SJCRH30 (cell line): Measurements from ENCODE around the gene SLC4A4. TPM values are rescaled to one million over a fixed set of nuclear protein-coding genes. Genes with fewer than 3 reads are reported as not detected.
"Not testable (repeated sequence)": the region's sequence is repeated elsewhere in the genome, so short reads cannot be mapped to it uniquely, and the experiment has no call there.

Source experiments
- DNase-seq, 2 experiments: peaks; one replicate each; pipeline ENCODE4 v3.0.0-alpha.2; 2015 to 2020
- H3K27ac ChIP-seq: fragments of 250-450 bp; sonication (Bioruptor Pico); 2 replicates; pipeline ENCODE4 v1.5.1; 2020; ENCODE audit warnings: mild to moderate bottlenecking, moderate library complexity
- H3K27me3 ChIP-seq: fragments of 250-450 bp; sonication (Bioruptor Pico); 2 replicates; pipeline ENCODE4 v1.5.1; 2020; ENCODE audit warnings: mild to moderate bottlenecking, moderate library complexity
- H3K36me3 ChIP-seq: fragments of 250-450 bp; sonication (Bioruptor Pico); 2 replicates; pipeline ENCODE4 v1.5.1; 2020; ENCODE audit warnings: mild to moderate bottlenecking, moderate library complexity
- H3K4me1 ChIP-seq: fragments of 250-450 bp; sonication (Bioruptor Pico); 2 replicates; pipeline ENCODE4 v1.5.1; 2020; ENCODE audit warnings: mild to moderate bottlenecking, moderate library complexity
- H3K4me3 ChIP-seq: fragments of 250-450 bp; sonication (Bioruptor Pico); 2 replicates; pipeline ENCODE4 v1.5.1; 2020; ENCODE audit warnings: mild to moderate bottlenecking, moderate library complexity
- H3K9me3 ChIP-seq: fragments of 250-450 bp; sonication (Bioruptor Pico); replicated peaks from 2 replicates; pipeline ENCODE4 v1.5.1; 2020; ENCODE audit warnings: mild to moderate bottlenecking, moderate library complexity
- total RNA-seq: library from RNA; depleted of rRNA; stranded (reverse); fragments of >200 nt; shearing (Covaris generic); gene quantifications from 2 replicates; pipeline ENCODE4 v1.2.3, GENCODE V29; 2014

The SLC4A4 gene
- total RNA-seq, 1 experiment from 2014 or later = 0.04 TPM

GRCh38 chr4:71379126-71379525 is 40.3 kb downstream of the SLC4A4 start:
- Histone ChIP-seq H3K27me3 (no peaks in the 10 kb centered on the region), H3K36me3 (no peaks in the 10 kb centered on the region), H3K27ac (no peak overlapping the region), H3K4me1 (no peaks in the 10 kb centered on the region), H3K4me3 (no peak overlapping the region), H3K9me3 (no peaks in the 10 kb centered on the region)
- DNase-seq = no peak

- H3K4me3 ChIP-seq = no peak overlapping the region
- H3K4me1 ChIP-seq = no peaks in the 10 kb centered on the region
- no peak overlapping the region for H3K27ac ChIP-seq
- no peaks in the 10 kb centered on the region for H3K36me3 ChIP-seq
- no peak for DNase-seq
- H3K9me3 ChIP-seq = no peaks in the 10 kb centered on the region
- H3K27me3 ChIP-seq = no peaks in the 10 kb centered on the region
Measured at GRCh38 chr4:71380788-71381187, 42.0 kb downstream of the SLC4A4 start.

GRCh38 chr4:71382125-71382899 is 43.5 kb downstream of the SLC4A4 start:
- Histone ChIP-seq H3K36me3 (no peaks in the 10 kb centered on the region), H3K9me3 (no peaks in the 10 kb centered on the region), H3K4me1 (no peaks in the 10 kb centered on the region), H3K27ac (no peak overlapping the region), H3K27me3 (no peaks in the 10 kb centered on the region), H3K4me3 (no peak overlapping the region)
- DNase-seq = no peak

GRCh38 chr4:71382900-71383560 is 44.2 kb downstream of the SLC4A4 start:
- Histone ChIP-seq H3K4me1 (no peaks in the 10 kb centered on the region), H3K36me3 (no peaks in the 10 kb centered on the region), H3K27ac (no peak overlapping the region), H3K9me3 (no peaks in the 10 kb centered on the region), H3K27me3 (no peaks in the 10 kb centered on the region), H3K4me3 (no peak overlapping the region)
- DNase-seq = no peak

GRCh38 chr4:71383984-71384383 is 45.2 kb downstream of the SLC4A4 start:
- no peaks in the 10 kb centered on the region for H3K27me3 ChIP-seq
- no peaks in the 10 kb centered on the region for H3K36me3 ChIP-seq
- H3K4me1 ChIP-seq = no peaks in the 10 kb centered on the region
- no peak overlapping the region for H3K27ac ChIP-seq
- H3K4me3 ChIP-seq = no peak overlapping the region
- no peak for DNase-seq
- H3K9me3 ChIP-seq = no peaks in the 10 kb centered on the region

GRCh38 chr4:71389149-71389827 is 50.5 kb downstream of the SLC4A4 start:
- no peak overlapping the region for H3K27ac ChIP-seq

GRCh38 chr4:71392109-71392508 is 53.3 kb downstream of the SLC4A4 start:
- no peaks in the 10 kb centered on the region for H3K9me3 ChIP-seq
- no peak for DNase-seq
- no peak overlapping the region for H3K27ac ChIP-seq
- H3K36me3 ChIP-seq = no peaks in the 10 kb centered on the region
- H3K27me3 ChIP-seq = no peaks in the 10 kb centered on the region
- H3K4me3 ChIP-seq = no peak overlapping the region
- no peaks in the 10 kb centered on the region for H3K4me1 ChIP-seq

More at GRCh38 chr4:71389149-71389827, 50.5 kb downstream of the SLC4A4 start:
- H3K27me3 ChIP-seq = no peaks in the 10 kb centered on the region
- no peaks in the 10 kb centered on the region for H3K36me3 ChIP-seq
- DNase-seq = no peak
- H3K4me1 ChIP-seq = no peaks in the 10 kb centered on the region
- H3K4me3 ChIP-seq = no peak overlapping the region
- H3K9me3 ChIP-seq = no peaks in the 10 kb centered on the region

GRCh38 chr4:71396382-71396781 is 57.6 kb downstream of the SLC4A4 start:
- no peaks in the 10 kb centered on the region for H3K36me3 ChIP-seq
- no peak overlapping the region for H3K4me3 ChIP-seq
- H3K4me1 ChIP-seq = no peaks in the 10 kb centered on the region
- no peaks in the 10 kb centered on the region for H3K9me3 ChIP-seq
- no peak overlapping the region for H3K27ac ChIP-seq
- H3K27me3 ChIP-seq = no peaks in the 10 kb centered on the region
- DNase-seq = no peak

- no peak for DNase-seq
- Histone ChIP-seq H3K27ac (no peak overlapping the region), H3K4me1 (no peaks in the 10 kb centered on the region), H3K9me3 (no peaks in the 10 kb centered on the region), H3K27me3 (no peaks in the 10 kb centered on the region), H3K4me3 (no peak overlapping the region), H3K36me3 (no peaks in the 10 kb centered on the region)
Measured at GRCh38 chr4:71400810-71401209, 62.0 kb downstream of the SLC4A4 start.

- Histone ChIP-seq H3K4me1 (no peaks in the 10 kb centered on the region), H3K36me3 (no peaks in the 10 kb centered on the region), H3K27me3 (no peaks in the 10 kb centered on the region), H3K4me3 (no peak overlapping the region), H3K27ac (no peak overlapping the region), H3K9me3 (no peaks in the 10 kb centered on the region)
- no peak for DNase-seq
Measured at GRCh38 chr4:71402616-71403015, 63.8 kb downstream of the SLC4A4 start.

- Histone ChIP-seq H3K27ac (no peak overlapping the region), H3K4me1 (no peaks in the 10 kb centered on the region), H3K27me3 (no peaks in the 10 kb centered on the region), H3K4me3 (no peak overlapping the region), H3K9me3 (no peaks in the 10 kb centered on the region), H3K36me3 (no peaks in the 10 kb centered on the region)
- no peak for DNase-seq
Measured at GRCh38 chr4:71404049-71404448, 65.2 kb downstream of the SLC4A4 start.

- no peak for DNase-seq
- no peaks in the 10 kb centered on the region for H3K4me1 ChIP-seq
- no peak overlapping the region for H3K27ac ChIP-seq
- H3K36me3 ChIP-seq = no peaks in the 10 kb centered on the region
- H3K9me3 ChIP-seq = no peaks in the 10 kb centered on the region
- H3K27me3 ChIP-seq = no peaks in the 10 kb centered on the region
- H3K4me3 ChIP-seq = no peak overlapping the region
Measured at GRCh38 chr4:71405791-71406190, 67.0 kb downstream of the SLC4A4 start.

GRCh38 chr4:71406459-71406963 is 67.7 kb downstream of the SLC4A4 start:
- H3K9me3 ChIP-seq = no peaks in the 10 kb centered on the region
- H3K36me3 ChIP-seq = no peaks in the 10 kb centered on the region
- no peak overlapping the region for H3K4me3 ChIP-seq
- no peaks in the 10 kb centered on the region for H3K27me3 ChIP-seq
- DNase-seq = no peak
- no peaks in the 10 kb centered on the region for H3K4me1 ChIP-seq
- H3K27ac ChIP-seq = no peak overlapping the region

- not testable (repeated sequence) for H3K27ac ChIP-seq, H3K9me3 ChIP-seq, H3K4me3 ChIP-seq, H3K27me3 ChIP-seq, H3K4me1 ChIP-seq, H3K36me3 ChIP-seq, DNase-seq
Measured at GRCh38 chr4:71408961-71409360, 70.1 kb downstream of the SLC4A4 start.

GRCh38 chr4:71411981-71412380 is 73.2 kb downstream of the SLC4A4 start:
- no peaks in the 10 kb centered on the region for H3K36me3 ChIP-seq
- no peak overlapping the region for H3K4me3 ChIP-seq
- H3K4me1 ChIP-seq = no peaks in the 10 kb centered on the region
- H3K9me3 ChIP-seq = no peaks in the 10 kb centered on the region
- H3K27ac ChIP-seq = no peak overlapping the region
- no peak for DNase-seq
- H3K27me3 ChIP-seq = no peaks in the 10 kb centered on the region
